ENCODE data around the gene MAFG. TPM values are rescaled to one million over a fixed set of nuclear protein-coding genes. Genes with fewer than 3 reads are reported as not detected.
A peak's percentile ranks its signal among the peaks of the same experiment; 100 is the strongest.

Gene MAFG
- total RNA-seq, 6 donors from 2014 or later: 23.0 to 46.4 (median 28.8) TPM

DNA sequence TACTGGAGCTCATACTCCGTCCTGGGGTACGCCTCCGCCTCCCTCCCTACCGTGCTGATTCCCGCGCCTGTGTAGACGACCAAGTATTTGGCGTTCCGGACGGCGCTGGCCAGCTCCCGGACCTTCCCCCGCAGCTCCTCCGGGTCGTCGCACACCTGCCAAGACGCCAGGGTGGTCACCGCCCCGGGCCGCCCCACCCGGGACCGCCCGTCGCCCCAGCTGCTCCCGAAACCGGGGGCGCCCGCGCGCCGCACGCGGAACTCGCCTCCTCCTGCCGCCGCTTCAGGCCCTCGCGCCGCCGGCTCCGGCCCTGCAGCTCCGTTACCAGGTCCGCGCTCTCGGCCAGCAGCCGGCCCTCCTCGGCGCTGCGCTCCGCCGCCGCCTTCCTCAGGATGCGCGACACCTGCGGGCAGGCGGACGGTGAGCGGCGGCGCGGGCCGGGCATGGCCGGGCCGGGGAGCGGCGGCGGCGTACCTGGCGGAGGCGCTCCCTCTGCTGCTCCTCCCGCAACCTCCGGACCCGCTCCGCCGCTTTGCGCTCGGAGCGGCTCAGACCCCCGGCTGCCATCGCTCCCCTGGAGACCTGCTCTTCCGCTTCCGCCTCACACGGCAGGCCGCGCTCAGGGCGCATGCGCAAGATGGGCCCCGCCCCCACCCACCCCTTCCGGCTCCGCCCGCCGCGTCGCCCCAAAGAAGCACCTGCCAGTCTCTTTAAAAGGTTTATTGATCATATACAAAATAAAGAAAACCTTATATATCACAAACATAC lies 9.8 kb downstream of the MAFG start, which contains the start of gene SIRT7:
SIRT7 (minus strand) TSS at position 612 of the 768 bp plus-strand sequence; CDS start at position 567, 45 bp downstream.
- no peaks in the 10 kb centered on the region for H3K27me3 ChIP-seq
- H3K27ac ChIP-seq: peak within 1 kb of the TSS; percentile 49 to 87 (median 78)
- DNase-seq (peak; percentile 70 to 96), ATAC-seq (ENCODE audit: low FRiP score in 2 of 2) (peak; percentile 61 to 86)
- WGBS, 2 donors: 0 to 2% methylated on average over 18 to 58 of the region's 94 CpGs
- H3K36me3 ChIP-seq: peaks cover 17 to 67% (median 53%) of the 10 kb centered on the region in 4 donors
- peak within 1 kb of the TSS; percentile 74 to 98 (median 96) for H3K4me3 ChIP-seq
- no peaks in the 10 kb centered on the region for H3K9me3 ChIP-seq
- peaks cover 17 to 64% (median 31%) of the 10 kb centered on the region in 4 donors for H3K4me1 ChIP-seq
- TF ChIP-seq EP300 (IDR thresholded peaks at IDR 0.05) (no peak), POLR2A (IDR thresholded peaks at IDR 0.05) (peak in 3 of 4 donors; percentile 44 to 88 (median 58)), POLR2AphosphoS5 (IDR thresholded peaks at IDR 0.05) (peak; percentile 73 to 74)
- TF ChIP-seq, protein P1, sequence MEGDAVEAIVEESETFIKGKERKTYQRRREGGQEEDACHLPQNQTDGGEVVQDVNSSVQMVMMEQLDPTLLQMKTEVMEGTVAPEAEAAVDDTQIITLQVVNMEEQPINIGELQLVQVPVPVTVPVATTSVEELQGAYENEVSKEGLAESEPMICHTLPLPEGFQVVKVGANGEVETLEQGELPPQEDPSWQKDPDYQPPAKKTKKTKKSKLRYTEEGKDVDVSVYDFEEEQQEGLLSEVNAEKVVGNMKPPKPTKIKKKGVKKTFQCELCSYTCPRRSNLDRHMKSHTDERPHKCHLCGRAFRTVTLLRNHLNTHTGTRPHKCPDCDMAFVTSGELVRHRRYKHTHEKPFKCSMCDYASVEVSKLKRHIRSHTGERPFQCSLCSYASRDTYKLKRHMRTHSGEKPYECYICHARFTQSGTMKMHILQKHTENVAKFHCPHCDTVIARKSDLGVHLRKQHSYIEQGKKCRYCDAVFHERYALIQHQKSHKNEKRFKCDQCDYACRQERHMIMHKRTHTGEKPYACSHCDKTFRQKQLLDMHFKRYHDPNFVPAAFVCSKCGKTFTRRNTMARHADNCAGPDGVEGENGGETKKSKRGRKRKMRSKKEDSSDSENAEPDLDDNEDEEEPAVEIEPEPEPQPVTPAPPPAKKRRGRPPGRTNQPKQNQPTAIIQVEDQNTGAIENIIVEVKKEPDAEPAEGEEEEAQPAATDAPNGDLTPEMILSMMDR (IDR thresholded peaks at IDR 0.05): no peak

DNA sequence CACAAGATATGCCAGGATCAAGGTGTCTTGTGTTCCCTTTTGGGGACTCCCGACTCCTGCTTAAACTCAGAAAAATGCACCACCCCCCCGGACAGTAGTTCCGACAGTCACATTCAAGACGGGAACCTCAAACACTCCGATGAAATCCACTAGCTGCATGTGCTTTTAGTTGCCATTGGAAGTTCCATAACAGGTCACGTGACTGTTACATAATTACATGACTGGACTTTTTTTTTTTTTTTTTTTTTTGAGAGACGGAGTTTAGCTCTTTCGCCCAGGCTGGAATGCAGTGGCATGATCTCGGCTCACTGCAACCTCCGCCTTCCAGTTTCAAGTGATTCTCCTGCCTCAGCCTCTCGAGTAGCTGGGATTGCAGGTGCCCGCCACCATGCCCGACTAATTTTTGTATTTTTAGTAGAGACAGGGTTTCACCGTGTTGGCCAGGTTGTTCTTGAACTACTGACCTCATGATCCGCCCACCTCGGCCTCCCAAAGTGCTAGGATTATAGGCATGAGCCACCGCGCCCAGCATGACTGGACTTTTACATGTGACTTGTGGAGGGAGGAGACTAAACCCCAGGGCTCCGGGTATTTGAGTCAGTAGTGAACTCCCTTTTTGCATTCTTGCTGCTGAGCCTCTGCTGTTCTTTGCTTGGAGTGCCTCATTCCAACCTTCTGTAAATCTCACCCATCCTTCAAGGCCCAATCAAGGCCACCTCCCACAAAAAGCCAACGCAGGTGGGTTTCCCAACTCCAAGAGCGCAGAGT lies 11.1 kb downstream of the MAFG start:
- WGBS, 2 donors: 73 to 79% methylated on average over 20 to 21 of the region's 21 CpGs
- H3K27me3 ChIP-seq: no peaks in the 10 kb centered on the region
- peaks cover 10 to 65% (median 51%) of the 10 kb centered on the region in 4 donors for H3K36me3 ChIP-seq
- DNase-seq (no peak), ATAC-seq (ENCODE audit: low FRiP score in 2 of 2) (peak in 1 of 2 donors; percentile 46)
- H3K4me3 ChIP-seq: peak overlapping the region in 2 of 4 donors; percentile 95 to 98
- H3K9me3 ChIP-seq: no peaks in the 10 kb centered on the region
- H3K4me1 ChIP-seq: peaks cover 14 to 62% (median 28%) of the 10 kb centered on the region in 4 donors
- no peak for TF ChIP-seq EP300 (IDR thresholded peaks at IDR 0.05)
- no peak for TF ChIP-seq POLR2AphosphoS5 (IDR thresholded peaks at IDR 0.05)
- TF ChIP-seq POLR2A (IDR thresholded peaks at IDR 0.05): no peak
- TF ChIP-seq, protein P1 (IDR thresholded peaks at IDR 0.05): no peak
- peak overlapping the region in 1 of 4 donors; percentile 8 for H3K27ac ChIP-seq

DNA sequence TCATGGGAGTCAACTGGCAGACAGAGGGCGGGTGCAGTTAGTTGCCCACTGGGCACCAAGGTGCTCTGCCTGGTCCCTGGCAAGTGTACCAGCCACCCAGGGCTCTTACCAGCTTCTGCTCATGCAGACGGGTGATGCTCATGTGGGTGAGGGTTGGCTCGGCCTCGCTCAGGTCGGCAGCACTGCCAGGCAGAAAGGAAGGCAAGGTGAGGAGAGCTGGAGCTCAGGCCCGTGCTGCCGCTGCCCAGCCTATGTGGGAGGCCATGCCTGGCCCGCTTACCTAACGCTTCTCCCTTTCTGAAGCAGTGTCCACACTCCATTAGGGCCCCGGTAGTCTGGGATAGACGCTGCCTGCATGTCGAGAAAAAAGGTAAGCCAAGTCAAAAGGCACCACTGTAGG lies 12.2 kb downstream of the MAFG start:
- Histone ChIP-seq H3K9me3 (no peaks in the 10 kb centered on the region), H3K36me3 (peaks cover 10 to 55% (median 46%) of the 10 kb centered on the region in 4 donors), H3K27ac (no peak overlapping the region), H3K27me3 (no peaks in the 10 kb centered on the region), H3K4me3 (no peak overlapping the region), H3K4me1 (peaks cover 16 to 60% (median 28%) of the 10 kb centered on the region in 4 donors)
- no peak for ATAC-seq (ENCODE audit: low FRiP score in 2 of 2)
- TF ChIP-seq, protein P1 (IDR thresholded peaks at IDR 0.05): no peak
- TF ChIP-seq POLR2A (IDR thresholded peaks at IDR 0.05): no peak
- no peak for TF ChIP-seq POLR2AphosphoS5 (IDR thresholded peaks at IDR 0.05)
- no peak for TF ChIP-seq EP300 (IDR thresholded peaks at IDR 0.05)
- WGBS, 2 donors: 96 to 97% methylated on average over 7 to 10 of the region's 12 CpGs
- peak in 1 of 2 donors; percentile 58 for DNase-seq

DNA sequence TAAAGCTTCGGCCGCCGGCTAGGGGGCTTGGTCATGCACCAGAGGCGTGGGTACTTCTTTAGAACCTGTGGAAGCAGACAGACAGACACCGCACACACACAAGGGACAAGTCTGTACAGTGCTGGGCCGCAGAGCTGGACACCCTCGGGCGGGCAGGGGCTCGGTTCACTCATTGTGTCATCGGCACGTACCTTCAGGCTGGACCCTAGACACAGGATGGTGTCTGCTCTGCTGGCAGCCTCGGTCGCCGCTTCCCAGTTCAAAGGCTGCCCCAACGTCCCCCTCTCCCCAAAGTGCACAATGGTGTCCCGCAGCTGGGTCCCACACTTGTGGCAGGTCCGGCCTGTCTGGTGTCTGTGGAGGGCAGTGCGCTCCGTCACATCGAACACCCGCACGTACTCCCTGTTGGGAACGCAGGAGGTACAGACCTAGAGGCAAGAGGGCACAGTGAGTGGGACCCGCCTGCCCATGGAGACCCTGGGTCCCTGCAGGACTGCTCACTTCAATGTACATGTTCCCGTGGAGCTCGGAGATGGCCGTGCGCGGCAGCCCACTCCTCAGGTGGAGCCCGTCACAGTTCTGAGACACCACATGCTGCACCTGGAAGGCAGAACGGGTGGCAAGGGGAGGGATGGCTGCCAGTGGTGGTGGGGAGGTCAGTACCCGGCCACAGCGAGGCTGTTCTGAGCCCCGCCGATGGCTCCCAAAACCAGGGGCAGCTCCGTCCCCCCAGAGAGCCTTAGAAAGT lies 13.3 kb downstream of the MAFG start:
- Histone ChIP-seq H3K36me3 (peaks cover 10 to 48% (median 42%) of the 10 kb centered on the region in 4 donors), H3K4me3 (no peak overlapping the region), H3K9me3 (no peaks in the 10 kb centered on the region), H3K4me1 (peaks cover 21 to 58% (median 35%) of the 10 kb centered on the region in 4 donors), H3K27ac (no peak overlapping the region), H3K27me3 (no peaks in the 10 kb centered on the region)
- DNase-seq (peak in 1 of 2 donors; percentile 81), ATAC-seq (ENCODE audit: low FRiP score in 2 of 2) (no peak)
- TF ChIP-seq POLR2AphosphoS5 (IDR thresholded peaks at IDR 0.05) (no peak), EP300 (IDR thresholded peaks at IDR 0.05) (no peak), POLR2A (IDR thresholded peaks at IDR 0.05) (no peak)
- TF ChIP-seq, protein P1 (IDR thresholded peaks at IDR 0.05): no peak
- 95 to 97% methylated on average over 11 to 32 of the region's 36 CpGs for WGBS, 2 donors

Data from upper lobe of left lung (tissue), 6 donors.